Measurements from ENCODE around the gene GPR55. TPM values are rescaled to one million over a fixed set of nuclear protein-coding genes. Genes with fewer than 3 reads are reported as not detected.

Gene GPR55
- total and polyA plus RNA-seq, 2 of the 8 experiments (the other 6 are each of a cell fraction or from before 2014, with no cell fraction given): not detected

GRCh38 chr2:230931556-230932231, 6.7 kb upstream of the GPR55 start:
- no peak overlapping the region for H2BK15ac ChIP-seq (ENCODE audit: low read length)
- ChIA-PET CTCF (ENCODE audit: partially characterized antibody) (interaction anchor here (0.7 to 15.3 kb wide), 8 partner anchors 7 to 107 kb away, joined by 3 to 332 read pairs (median 3); partner anchors contain the start of gene GPR55), POLR2A (ENCODE audit: partially characterized antibody) (no interaction called here)
- no peak overlapping the region for H3K23ac ChIP-seq (ENCODE audit: insufficient read length)
- peaks cover 0 to 9% (median 4%) of the 10 kb centered on the region in 4 experiments; a peak in 3 of 7 replicates for H3K4me1 ChIP-seq (replicated peaks in 1 of 4; ENCODE audit: control insufficient read depth in 3 of 4, insufficient read depth in 4 of 4, low read length in 3 of 4)
- H3K36me3 ChIP-seq (ENCODE audit: control insufficient read depth in 2 of 4, insufficient read depth in 4 of 4, low read length in 3 of 4): no peaks in the 10 kb centered on the region
- no peak overlapping the region for H4K91ac ChIP-seq (replicated peaks; ENCODE audit: insufficient read length, low read length)
- H3K4ac ChIP-seq (replicated peaks; ENCODE audit: insufficient read length, low read depth, low read length): no peak overlapping the region
- WGBS, 2 experiments (ENCODE audit: extremely low coverage in 1 of 2, insufficient coverage in 1 of 2, insufficient read length in 1 of 2, insufficient replicate concordance in 2 of 2, low coverage in 1 of 2, low lambda C conversion rate in 2 of 2, missing lambda C conversion rate in 1 of 2): 95% methylated on average over 22 of the region's 22 CpGs; no CpG with 5 or more reads in 1 of the 2 experiments
- H3K79me2 ChIP-seq (ENCODE audit: control insufficient read depth in 1 of 2, insufficient read depth in 2 of 2, low read length in 2 of 2): no peaks in the 10 kb centered on the region
- H4K8ac ChIP-seq (ENCODE audit: extremely low read depth, insufficient read depth, low read length): no peak overlapping the region
- no peak for FAIRE-seq
- H2BK5ac ChIP-seq (ENCODE audit: low read depth, low read length): no peak overlapping the region
- TF ChIP-seq RFX5 (IDR thresholded peaks at IDR 0.05; ENCODE audit: borderline replicate concordance, low read depth, low read length): no peak
- TF ChIP-seq SIN3A (conservative IDR thresholded peaks at IDR 0.05 in 1 of 2, IDR thresholded peaks at IDR 0.05 in 1 of 2; ENCODE audit: low read depth in 1 of 2, low read length in 2 of 2): no peak
- no peak for TF ChIP-seq SRF (IDR thresholded peaks at IDR 0.05; ENCODE audit: low read depth, low read length)
- no peak for TF ChIP-seq RXRA (IDR thresholded peaks at IDR 0.05; ENCODE audit: insufficient read depth, low read depth, low read length)
- TF ChIP-seq EGR1 (IDR thresholded peaks at IDR 0.05; ENCODE audit: borderline replicate concordance, low read depth, low read length): no peak
- H4K20me1 ChIP-seq (replicated peaks in 1 of 2; ENCODE audit: control insufficient read depth in 1 of 2, insufficient read depth in 2 of 2, low read length in 2 of 2): no peaks in the 10 kb centered on the region
- H3K27me3 ChIP-seq (replicated peaks in 1 of 4; ENCODE audit: control insufficient read depth in 3 of 4, extremely low read depth in 1 of 4, insufficient read depth in 3 of 4, low read length in 3 of 4): no peaks in the 10 kb centered on the region
- no peak overlapping the region for H3K4me2 ChIP-seq (ENCODE audit: insufficient read depth in 1 of 2, low read depth in 2 of 2, low read length in 2 of 2)
- DNase-seq (ENCODE audit: low read depth in 1 of 2, low spot score in 2 of 2): no peak
- no peak overlapping the region for H2BK120ac ChIP-seq (replicated peaks; ENCODE audit: low read depth, low read length)
- no peaks in the 10 kb centered on the region for H3K79me1 ChIP-seq (ENCODE audit: low read depth, low read length)
- no peak overlapping the region for H2BK20ac ChIP-seq (ENCODE audit: low read length)
- no peak overlapping the region; the same call in 1 of the 2 replicates for H3K18ac ChIP-seq (ENCODE audit: extremely low read depth, low read length)
- no peak overlapping the region for H3K14ac ChIP-seq (ENCODE audit: insufficient read length)
- H2BK12ac ChIP-seq (ENCODE audit: low read depth, low read length): no peak overlapping the region
- H3K27ac ChIP-seq (ENCODE audit: low read depth, low read length): no peak overlapping the region
- no peak overlapping the region for H2AFZ ChIP-seq (ENCODE audit: low read length)
- no peak overlapping the region for H4K5ac ChIP-seq (ENCODE audit: insufficient read length, low read depth, low read length)
- no peaks in the 10 kb centered on the region for H3K23me2 ChIP-seq (ENCODE audit: low read depth, low read length)
- H3K4me3 ChIP-seq (ENCODE audit: extremely low read depth in 1 of 4, insufficient read depth in 2 of 4, low read depth in 3 of 4, low read length in 4 of 4): no peak overlapping the region
- H3K56ac ChIP-seq (replicated peaks; ENCODE audit: insufficient read length, low read depth, low read length): no peak overlapping the region
- no peak overlapping the region for H3K9ac ChIP-seq (replicated peaks in 1 of 4; ENCODE audit: extremely low read depth in 1 of 4, low read depth in 3 of 4, low read length in 3 of 4)
- H2AK5ac ChIP-seq (ENCODE audit: low read depth, low read length): no peak overlapping the region
- H3K9me3 ChIP-seq (ENCODE audit: insufficient read depth in 2 of 2, low read depth in 1 of 2, low read length in 1 of 2): no peaks in the 10 kb centered on the region

All from H1 (cell line).